NCI-H128 (cell line): ENCODE measurements around the gene AGMO.

Experiments used
- DNase-seq: peaks from one replicate; lab custom pipeline; 2025; ENCODE audit not compliant: unreplicated experiment; lab: John Stamatoyannopoulos, UW

AGMO gene

DNA sequence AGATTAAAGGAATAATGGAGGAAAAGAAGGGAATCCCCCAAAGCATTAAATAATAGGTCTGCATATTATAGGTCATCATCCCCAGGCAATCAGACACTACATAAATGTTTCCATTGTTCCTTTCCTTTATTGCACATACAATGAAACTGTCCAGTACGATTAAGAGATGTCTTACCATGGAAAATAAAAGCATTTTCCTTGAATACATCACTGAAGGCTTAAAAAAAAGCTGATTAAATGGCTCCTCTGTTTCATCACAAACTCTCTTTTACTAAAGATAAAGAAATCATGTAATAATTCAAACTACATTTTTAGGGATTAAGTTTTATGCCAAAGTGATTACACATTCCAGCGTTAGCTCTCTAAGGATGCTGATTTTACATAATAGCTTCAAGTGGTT lies 316.0 kb downstream of the AGMO start:
- DNase-seq = no peak

DNA sequence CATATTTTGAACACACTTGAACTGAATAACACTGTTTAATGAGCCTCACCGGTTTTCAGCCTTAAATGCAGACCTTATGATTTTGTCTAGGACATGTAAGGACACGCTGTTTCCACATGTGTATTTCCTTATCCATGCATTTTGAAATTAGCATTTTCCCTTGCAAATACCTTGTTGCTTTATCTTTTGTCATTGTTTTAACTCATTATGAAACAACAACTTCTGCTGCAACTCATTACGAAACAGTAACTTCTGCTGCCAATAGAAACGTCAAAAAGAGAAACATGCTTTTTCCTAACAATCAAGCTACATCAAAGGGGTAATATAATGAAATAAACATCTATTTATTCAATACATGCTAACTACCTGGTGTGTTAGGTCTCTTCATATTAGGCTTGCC lies 322.0 kb downstream of the AGMO start:
- no peak for DNase-seq

DNA sequence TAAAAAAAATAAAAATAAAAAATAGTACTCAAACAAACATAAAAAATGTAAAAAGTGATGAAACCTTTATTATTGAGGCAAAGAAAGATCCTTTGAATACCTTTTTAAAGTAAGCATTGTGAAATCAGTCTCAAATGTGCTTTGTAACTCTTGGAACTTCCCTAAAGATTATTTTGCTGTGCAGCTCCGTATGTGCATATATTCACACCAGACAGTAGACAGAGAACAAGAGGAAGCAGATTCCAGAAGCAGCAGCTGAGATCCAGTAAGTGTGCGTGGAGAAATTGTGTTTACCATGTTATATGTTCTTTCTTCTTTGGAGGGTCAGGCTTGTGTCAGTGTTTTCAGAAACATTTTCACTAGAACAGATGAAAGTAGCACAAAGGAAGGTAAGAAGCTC lies 324.9 kb downstream of the AGMO start:
- DNase-seq = no peak

DNA sequence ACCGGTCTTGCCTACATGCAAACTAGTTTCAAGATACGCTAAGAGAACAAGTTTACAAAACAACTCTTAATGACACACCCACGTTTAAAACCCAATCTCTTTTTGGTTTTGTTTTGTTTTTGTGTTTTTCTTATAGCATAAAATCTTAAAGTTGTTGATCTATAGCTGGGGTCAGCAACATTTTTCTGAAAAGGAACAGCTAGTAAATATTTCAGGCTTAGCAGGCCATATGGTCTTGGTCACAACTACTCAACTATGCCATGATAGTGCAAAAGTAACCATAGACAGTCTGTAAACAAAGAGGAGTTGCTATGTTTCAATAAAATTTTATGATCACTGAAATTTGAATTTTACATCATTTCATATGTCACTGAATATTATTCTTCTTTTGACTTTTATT lies 327.4 kb downstream of the AGMO start:
- DNase-seq = no peak

DNA sequence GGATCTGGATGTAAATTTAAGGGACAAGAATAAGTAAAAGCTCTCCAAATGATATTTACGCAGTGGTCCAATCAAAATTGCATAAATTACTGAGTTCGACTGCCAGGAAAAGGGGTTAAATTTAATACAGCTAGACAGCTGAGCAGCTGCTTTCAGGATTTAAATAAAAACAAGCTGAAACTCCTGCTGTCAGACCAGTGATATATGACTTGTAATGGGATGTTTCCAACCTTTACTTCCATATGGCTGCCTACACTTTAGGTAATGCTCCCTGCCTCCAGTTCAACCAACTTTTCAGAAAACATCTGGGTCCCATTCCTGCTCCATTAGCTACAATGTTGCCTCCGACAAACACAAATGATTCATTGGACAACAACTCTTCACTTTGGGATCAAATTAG lies 333.0 kb downstream of the AGMO start:
- no peak for DNase-seq

DNA sequence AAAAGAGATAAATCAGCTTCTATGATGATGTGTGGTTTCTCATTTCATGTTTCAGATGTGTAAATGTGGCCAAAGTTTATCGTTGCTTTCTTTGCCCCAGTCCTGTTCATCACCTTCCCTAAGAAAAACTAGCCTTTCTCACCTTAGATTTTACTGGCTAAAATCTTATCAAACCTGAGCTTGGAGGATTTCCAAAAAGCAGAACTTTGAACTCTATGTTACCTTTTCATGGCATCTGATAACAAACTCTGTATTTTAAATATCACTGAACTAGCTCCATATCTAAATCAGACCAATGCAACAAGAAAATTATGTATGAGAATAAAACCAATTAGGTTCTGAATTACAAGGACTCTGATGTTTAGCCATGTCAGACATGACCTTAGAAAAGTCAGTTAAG lies 335.8 kb downstream of the AGMO start:
- DNase-seq = no peak

DNA sequence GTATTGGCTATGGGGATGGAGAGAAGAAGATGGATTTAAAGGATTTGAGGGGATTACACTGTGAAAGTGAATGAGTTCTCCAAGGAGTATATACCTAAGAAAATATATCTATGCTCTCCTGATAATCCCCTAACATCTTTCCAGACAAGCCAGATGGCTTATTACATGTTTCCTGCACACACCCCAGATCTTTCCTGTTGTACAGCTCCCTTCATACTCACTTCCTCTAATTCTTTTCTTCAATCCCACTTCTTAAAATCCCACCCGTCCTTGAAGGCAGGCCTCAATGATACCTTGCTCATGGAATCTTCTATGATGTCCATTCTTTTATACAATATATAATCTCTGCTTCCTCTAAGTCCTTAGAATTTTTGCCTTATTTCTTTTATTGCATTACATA lies 342.1 kb downstream of the AGMO start:
- no peak for DNase-seq

DNA sequence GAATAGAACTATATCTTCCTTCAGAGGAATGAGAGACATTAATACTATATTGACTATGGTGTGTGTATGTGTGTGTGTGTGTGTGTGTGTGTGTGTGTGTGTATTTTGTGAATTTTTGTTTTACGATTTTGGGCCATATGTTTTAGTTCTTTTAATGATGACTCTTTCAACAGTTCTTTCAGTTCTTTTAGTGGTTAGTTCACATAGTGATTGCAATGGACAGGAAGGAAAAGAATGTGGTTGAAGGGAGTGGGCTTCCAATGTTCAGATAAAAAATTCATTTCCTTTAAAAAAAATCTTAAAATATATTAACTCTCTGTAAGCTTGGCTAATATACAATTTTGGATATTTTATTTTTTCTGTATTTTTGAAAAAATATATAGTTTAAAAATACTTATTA lies 343.6 kb downstream of the AGMO start:
- DNase-seq = no peak

DNA sequence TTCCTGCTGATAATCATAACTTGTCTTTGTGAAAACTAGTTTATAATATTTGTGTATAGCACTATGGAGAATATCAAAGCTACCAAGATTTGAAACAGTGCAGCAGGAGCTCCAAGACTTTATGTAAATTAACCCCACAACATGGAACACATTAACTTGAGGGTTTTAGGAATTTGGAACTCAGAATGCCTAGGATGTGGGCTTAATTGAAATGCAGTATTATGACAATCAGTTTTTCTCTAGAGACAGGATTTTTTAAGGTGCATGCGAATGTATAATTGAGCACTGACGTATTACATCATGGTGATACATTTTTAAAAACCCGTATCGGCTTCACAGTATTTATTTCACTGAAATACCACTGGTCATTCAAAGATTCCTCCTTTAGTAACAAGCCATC lies 346.2 kb downstream of the AGMO start:
- DNase-seq = no peak

DNA sequence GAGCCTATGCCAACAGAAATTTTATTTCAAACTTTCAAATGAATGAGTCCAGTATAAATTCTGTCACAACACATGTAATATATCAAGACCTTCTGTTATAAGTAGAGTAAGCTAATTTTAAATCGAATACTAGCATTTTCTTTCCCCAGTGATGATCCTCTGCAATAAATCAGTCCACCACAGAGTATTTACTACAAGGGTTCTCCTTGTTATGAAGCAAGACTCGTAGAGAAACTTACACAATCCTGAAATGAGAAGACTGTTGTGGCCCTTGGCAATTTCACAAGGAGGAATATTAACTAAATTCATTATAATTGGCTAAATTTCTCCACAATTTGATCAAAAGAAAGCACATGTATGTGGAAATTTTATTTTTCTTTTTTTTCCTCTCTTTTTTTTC lies 346.8 kb downstream of the AGMO start:
- no peak for DNase-seq

DNA sequence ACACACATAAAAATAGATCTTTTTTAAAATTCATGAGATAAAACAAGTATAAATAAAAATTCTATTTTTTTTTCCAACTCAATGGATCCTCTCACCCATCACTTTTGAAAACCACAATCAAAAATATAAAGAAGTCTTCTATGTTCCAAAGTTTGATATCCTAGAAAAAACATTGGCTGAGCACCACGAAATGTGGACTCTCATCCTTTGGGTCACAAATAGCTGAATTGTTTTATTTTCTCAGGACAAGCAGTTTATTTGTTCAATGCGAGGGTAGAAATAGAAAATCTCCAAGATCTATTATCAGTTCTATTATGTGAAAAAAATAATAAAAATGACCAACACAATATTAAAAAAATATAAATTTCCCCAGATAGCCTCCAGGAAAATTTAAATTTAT lies 348.7 kb downstream of the AGMO start:
- no peak for DNase-seq

DNA sequence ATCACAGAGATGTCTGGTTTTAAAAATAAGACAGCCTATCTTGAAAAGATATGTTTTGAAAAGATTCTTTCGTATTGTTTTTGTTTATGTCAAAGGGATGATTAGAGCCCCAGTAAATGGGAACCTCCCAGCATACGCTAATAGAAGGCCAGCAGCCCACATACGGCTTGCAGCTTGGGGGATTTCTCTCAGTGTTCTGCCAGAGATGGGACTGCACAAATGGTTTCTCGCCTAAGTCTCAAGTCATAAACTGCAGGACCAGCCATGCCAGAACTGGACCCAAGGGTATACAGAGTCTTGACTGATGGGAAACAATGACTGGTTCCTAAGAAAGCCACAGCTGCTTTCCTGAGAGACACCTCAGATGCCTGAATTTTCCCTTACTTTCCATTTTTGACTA lies 352.4 kb downstream of the AGMO start:
- DNase-seq = no peak

DNA sequence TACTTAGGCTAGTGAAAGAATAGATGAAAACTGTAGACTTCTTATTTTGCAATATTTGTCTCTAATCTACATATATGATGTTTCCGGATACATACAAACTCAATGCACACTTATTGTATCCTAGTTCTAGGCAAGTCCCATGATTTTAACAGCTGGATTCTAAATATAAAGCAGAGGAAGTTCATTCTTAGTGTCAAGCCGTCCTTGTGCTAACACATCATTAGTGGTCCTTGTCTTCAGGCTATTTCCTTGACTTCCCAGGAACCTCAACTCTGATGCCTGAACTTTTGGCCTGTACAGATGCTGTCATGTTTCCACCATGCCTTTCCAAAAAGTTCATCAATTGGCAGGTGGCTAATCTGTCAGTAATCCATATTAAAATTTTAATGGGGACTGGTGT lies 357.4 kb downstream of the AGMO start:
- no peak for DNase-seq

DNA sequence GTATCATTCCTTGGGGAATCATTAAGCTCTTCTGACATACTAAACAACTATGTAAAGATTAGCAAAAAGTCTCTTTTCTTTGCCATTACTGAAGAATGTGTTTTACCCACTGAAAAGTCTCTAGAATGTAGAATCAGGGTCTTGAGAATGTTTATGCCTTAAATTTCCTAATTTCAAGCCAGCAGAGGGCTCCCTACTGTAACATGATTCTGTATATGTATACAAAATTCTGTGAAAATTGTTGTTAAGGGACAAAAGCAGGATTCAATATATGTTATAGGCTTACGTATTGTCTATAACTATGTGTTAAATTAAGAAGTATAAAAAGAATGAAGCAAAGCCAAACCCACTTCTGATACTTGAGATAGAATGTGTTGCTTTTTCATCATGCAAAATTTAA lies 362.3 kb downstream of the AGMO start:
- DNase-seq = no peak

DNA sequence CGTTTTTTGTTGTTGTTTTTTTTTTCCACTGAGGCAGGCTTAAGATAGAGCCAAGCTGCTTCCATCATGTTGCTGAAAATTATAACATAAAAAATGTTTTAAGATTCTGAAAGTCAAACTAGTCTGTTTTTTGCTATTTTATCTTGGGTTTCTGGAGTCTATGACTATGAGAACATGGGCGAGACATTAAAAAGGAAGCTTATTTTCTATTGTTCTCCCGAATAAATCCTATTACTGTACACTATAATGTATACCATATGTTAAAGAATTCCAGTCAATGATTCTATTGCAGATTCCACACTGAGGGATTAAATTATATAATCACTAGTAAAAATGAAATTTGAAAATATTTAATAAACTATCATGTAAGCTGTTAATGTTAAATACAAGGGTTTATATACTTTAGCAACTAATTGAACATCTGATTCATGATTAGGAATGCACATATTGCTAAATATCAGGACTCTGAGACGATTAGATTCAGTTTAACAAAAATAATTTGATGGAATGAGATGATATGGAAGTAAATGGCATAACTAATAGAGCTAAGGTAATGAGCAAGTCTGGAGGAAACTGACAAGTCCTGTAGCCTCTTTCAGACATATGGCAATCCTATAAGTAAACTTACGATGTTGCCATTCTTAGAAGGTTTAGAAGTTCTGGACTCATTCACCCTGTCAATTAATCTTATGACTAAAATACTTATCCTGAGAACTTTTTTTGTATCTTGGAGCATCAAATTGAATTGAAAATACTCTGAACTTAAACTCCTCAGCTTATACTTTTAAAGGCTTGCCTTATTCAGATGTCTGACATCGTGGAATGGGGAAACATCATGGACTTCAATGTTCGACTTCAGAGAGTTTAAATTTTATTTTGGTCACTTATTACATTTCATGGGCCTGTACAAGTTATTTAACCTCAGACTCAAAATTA lies 364.5 kb downstream of the AGMO start:
- DNase-seq = no peak

DNA sequence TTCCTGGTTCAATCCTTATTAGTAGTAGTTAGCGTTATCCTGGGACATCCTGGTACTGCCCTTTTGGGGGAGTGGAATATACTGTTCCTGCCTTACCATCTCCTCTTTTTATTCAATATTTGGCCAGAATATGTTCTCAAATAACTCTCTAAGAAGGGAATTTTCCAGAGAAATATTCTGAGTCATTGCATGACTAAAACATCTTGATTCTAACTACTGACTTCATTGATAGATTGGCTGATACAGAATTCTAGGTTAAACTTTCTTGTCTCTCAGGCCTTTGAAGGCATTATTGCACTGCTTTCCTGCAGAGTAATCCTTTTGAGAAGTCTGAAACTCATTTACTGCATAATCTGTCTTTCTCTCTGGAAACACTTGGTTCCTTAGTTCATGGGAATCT lies 383.8 kb downstream of the AGMO start:
- DNase-seq = no peak

DNA sequence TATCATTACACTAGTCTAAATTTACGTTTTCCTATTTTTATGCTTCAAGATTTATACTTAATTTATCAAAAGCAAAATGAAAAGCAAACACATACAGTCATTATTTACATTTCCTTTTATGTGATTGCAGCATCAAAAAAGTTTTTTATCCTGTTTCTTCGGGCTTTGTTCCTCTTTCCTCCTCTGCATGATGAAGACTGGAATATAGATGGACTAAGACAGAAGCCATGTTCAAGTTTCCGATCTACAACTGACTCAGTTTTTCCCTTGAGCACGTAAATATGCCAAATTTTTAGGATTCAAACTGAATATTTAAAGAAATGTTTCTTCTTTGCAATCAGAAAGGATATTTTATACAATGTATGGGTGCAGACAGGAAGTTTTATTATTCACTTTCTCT lies 385.7 kb downstream of the AGMO start:
- no peak for DNase-seq

DNA sequence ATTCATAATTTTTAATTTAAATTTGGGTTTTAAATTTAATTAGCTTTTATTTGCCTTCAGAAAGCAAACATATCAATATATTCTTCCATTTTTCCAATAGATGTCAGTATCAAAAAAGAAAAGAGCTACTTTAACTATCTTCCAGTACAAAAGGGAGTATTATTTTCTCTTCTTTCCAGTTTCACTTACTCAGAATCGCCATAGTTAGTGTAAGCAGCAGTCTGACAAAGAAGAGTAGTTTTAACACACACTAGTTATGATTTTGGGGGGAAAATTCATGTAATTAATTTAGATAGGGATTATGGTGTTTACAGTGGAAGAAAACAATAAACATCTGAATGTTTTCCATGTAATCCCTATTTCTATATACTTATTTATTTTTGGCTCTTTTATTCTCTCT lies 386.7 kb downstream of the AGMO start:
- no peak for DNase-seq

DNA sequence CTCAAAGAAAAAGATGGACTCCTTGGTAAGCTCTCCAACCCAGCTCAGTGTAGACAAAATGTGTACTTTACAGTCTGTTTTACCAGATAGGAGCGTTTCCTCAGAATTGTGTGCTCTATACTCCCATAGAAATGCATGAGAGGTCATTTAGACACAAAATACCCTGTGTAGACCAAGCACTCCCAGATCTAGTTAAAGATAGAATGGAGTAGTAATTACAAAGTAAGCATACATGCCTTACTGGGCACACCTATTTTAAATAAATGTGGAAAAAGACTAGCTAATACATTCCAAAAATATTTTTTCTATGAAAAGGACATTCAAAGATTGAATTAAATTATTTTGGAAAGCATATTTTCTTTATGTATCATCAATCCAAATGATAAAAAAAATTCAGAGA lies 387.3 kb downstream of the AGMO start:
- no peak for DNase-seq

DNA sequence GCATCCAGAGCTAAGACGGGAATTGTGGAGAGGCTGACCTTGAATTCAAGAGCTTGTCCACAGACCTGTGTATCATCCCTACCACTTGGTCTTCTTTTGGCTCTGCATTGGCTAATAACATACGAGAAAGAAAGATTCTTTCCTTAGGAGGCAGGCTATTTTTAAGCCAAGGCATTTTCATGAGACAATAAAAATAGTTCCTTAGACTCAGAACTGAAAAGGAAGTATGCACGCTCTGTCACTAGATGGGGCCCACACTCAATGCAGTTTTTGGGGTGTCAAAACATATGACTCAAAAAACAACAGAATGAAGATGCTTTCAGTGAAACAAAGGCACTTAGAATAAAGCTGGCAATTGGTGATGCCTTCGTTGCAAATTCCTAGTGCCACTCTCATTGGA lies 393.3 kb downstream of the AGMO start:
- DNase-seq = no peak

DNA sequence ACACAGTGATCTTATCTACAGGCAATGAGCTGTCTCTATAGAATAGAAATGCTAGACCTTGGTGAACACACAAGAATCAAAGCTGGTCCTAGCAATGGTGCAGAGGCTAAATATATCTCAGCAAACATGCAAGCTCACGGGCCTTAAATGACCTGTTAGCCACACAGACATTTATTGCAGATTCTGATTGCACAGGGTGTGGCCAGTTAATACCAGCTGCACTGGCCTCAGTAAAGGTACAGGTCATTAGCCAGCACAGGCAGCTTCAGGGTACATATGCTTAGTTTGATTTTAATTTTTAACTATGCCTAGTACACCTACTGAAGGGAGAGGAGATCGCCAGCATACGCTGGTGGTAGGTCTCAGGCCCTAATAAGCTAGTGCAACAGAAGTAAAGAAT lies 393.9 kb downstream of the AGMO start:
- DNase-seq = no peak

DNA sequence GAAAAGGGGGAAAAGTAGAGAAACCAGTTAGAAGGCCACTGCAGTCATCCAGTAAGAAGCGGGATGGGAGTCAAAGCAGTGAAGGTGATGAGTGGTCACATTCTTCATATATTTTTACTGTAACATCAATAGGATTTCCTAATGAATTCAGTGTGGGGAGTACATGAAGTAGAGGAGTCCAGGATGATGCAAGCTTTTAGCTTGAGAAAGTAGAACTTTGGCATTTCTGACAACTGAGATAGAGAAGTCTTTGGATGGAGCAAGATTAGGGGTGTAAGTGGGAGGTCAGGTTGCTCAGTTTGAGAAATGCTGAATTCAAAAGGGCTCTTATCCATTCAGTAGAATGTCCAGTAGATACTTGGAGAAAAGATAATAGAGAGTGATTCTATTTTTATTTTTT lies 395.2 kb downstream of the AGMO start:
- no peak for DNase-seq

DNA sequence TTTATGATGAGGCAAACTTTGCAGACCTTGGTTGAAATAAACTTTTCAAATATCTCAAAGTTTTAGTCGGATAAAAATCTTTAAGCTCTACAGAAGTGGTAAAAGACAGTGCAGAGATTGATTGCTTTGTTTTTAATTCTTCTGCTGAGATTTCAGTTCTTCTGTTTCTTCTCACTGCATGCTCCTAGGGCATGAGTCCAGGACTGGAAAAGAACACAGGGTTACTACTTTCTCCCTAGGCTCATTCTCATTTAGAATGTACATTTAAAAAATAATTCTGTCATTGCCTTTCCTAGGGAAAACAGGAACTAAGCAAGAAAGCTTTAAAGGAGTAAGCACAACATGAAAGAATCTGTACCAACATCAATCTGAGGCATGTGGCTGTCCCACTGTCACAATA lies 402.6 kb downstream of the AGMO start:
- DNase-seq = no peak
